ENCODE measurements around the gene BRD3OS.

Gene BRD3OS

GRCh38 chr9:134060546-134060945 lies 35.3 kb downstream of the BRD3OS start:
- no peak for DNase-seq (ENCODE audit: low spot score)
- TF ChIP-seq CTCF (IDR thresholded peaks at IDR 0.05; ENCODE audit: extremely low read depth, missing control alignments), result no peak

- DNase-seq (ENCODE audit: low spot score), result no peak
- TF ChIP-seq CTCF (IDR thresholded peaks at IDR 0.05; ENCODE audit: extremely low read depth, missing control alignments), result no peak
Observed at GRCh38 chr9:134061019-134061687, 35.9 kb downstream of the BRD3OS start.

- no peak for TF ChIP-seq CTCF (IDR thresholded peaks at IDR 0.05; ENCODE audit: extremely low read depth, missing control alignments)
- no peak for DNase-seq (ENCODE audit: low spot score)
Observed at GRCh38 chr9:134061688-134062371, 36.5 kb downstream of the BRD3OS start.

GRCh38 chr9:134062461-134063087 lies 37.3 kb downstream of the BRD3OS start:
- no peak for DNase-seq (ENCODE audit: low spot score)
- no peak for TF ChIP-seq CTCF (IDR thresholded peaks at IDR 0.05; ENCODE audit: extremely low read depth, missing control alignments)

GRCh38 chr9:134063088-134063570 lies 37.8 kb downstream of the BRD3OS start:
- TF ChIP-seq CTCF (IDR thresholded peaks at IDR 0.05; ENCODE audit: extremely low read depth, missing control alignments), result no peak
- no peak for DNase-seq (ENCODE audit: low spot score)

GRCh38 chr9:134063571-134064450 lies 38.5 kb downstream of the BRD3OS start:
- no peak for DNase-seq (ENCODE audit: low spot score)
- no peak for TF ChIP-seq CTCF (IDR thresholded peaks at IDR 0.05; ENCODE audit: extremely low read depth, missing control alignments)
